H1 (cell line): ENCODE data around the gene ESYT2. TPM values are rescaled to one million over a fixed set of nuclear protein-coding genes. Genes with fewer than 3 reads are reported as not detected.

Experiments used
- BRCA1 ChIP-seq: IDR thresholded peaks from 2 replicates; pipeline ENCODE4 v1.6.1; 2012; ENCODE audit warnings: low read depth, low read length, improper control_type of control experiment
- CTBP2 ChIP-seq: IDR thresholded peaks from 2 replicates; pipeline ENCODE4 v1.7.0; 2011; ENCODE audit warnings: borderline replicate concordance, mild to moderate bottlenecking, moderate library complexity, mixed read lengths, low read length; ENCODE audit not compliant: insufficient read depth, insufficient read length
- GABPA ChIP-seq: IDR thresholded peaks from 2 replicates; pipeline ENCODE4 v1.6.1; 2011; ENCODE audit warnings: mild to moderate bottlenecking, low read length, moderate library complexity, borderline replicate concordance; ENCODE audit not compliant: insufficient read depth
- HDAC6 ChIP-seq: IDR thresholded peaks from one replicate; pipeline ENCODE4 v1.7.1; 2012; ENCODE audit warnings: low read depth, mild to moderate bottlenecking, inconsistent platforms, low read length, moderate library complexity
- KDM1A ChIP-seq: fragments of 200-600, 300-600 bp; sonication (generic); IDR thresholded peaks from 2 replicates; pipeline ENCODE4 v1.7.1; 2016; ENCODE audit warnings: mild to moderate bottlenecking, low read length, borderline replicate concordance
- SP4 ChIP-seq: IDR thresholded peaks from 2 replicates; pipeline ENCODE4 v1.6.1; 2012; ENCODE audit warnings: low read length, inconsistent platforms
- polyA plus RNA-seq, 7 experiments: library from polyadenylated mRNA; depleted of rRNA in 3 of 7; stranded (reverse) in 5 of 7; unstranded in 2 of 7; fragments of >200 nt in 5 of 7; fragments of 200-250 nt in 2 of 7; gene quantifications; 1 replicate in 5 of 7; 2 replicates in 1 of 7; 4 replicates in 1 of 7; pipeline versions ENCODE4 v1.2.1 to v1.2.3, GENCODE V29; 2011 to 2013; ENCODE audit warnings: missing spikeins in 2 of 7, mixed read lengths in 2 of 7
- total RNA-seq: library from RNA; stranded (reverse); fragmentation: NEBNext Ultra II Directional; extraction: Animal tissue kit (Norgen Biotek cat#: 25700); gene quantifications from 2 replicates; pipeline ENCODE4 v1.2.1, GENCODE V29; 2021
- TF ChIP-seq, protein P1 (sequence below): fragments of 300-600 bp; sonication (generic); IDR thresholded peaks from 2 replicates; pipeline ENCODE4 v1.7.1; 2012; ENCODE audit warnings: low read length, moderate library complexity, mild to moderate bottlenecking, inconsistent platforms; ENCODE audit not compliant: insufficient replicate concordance
- TF ChIP-seq, protein P2 (sequence below), 3 experiments: IDR thresholded peaks; 1 replicate in 2 of 3; 2 replicates in 1 of 3; pipeline versions ENCODE4 v1.5.1 to v1.6.1; 2011; ENCODE audit warnings: low read length in 3 of 3, mild to moderate bottlenecking in 3 of 3, inconsistent platforms in 2 of 3, low read depth in 1 of 3, moderate library complexity in 1 of 3; ENCODE audit not compliant: insufficient read depth in 1 of 3; ENCODE audit errors: control extremely low read depth in 1 of 3

ESYT2 gene
- total and polyA plus RNA-seq, 2 of the 8 experiments (the other 6 are each of a cell fraction or from before 2014, with no cell fraction given), result 27.0 to 37.5 TPM

DNA sequence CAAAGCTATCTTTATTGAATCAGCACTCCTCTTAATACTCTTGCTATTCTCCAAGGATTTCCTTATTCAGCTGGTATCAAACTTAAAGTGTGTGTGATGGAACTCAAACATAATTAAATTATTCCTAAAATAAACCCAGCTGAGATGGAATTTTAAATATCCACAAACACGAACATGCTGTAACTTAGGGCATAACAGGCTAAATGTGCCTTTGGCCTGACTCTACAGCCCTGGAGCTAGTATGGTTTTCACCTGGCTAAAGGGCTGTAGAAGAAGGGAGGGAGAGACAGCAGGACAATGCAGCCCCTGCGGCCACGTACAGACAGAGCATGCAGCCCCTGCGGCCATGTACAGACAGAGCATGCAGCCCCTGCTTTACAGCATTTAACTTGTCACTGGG lies 34.0 kb downstream of the ESYT2 start (continued):
- TF ChIP-seq, protein P1, sequence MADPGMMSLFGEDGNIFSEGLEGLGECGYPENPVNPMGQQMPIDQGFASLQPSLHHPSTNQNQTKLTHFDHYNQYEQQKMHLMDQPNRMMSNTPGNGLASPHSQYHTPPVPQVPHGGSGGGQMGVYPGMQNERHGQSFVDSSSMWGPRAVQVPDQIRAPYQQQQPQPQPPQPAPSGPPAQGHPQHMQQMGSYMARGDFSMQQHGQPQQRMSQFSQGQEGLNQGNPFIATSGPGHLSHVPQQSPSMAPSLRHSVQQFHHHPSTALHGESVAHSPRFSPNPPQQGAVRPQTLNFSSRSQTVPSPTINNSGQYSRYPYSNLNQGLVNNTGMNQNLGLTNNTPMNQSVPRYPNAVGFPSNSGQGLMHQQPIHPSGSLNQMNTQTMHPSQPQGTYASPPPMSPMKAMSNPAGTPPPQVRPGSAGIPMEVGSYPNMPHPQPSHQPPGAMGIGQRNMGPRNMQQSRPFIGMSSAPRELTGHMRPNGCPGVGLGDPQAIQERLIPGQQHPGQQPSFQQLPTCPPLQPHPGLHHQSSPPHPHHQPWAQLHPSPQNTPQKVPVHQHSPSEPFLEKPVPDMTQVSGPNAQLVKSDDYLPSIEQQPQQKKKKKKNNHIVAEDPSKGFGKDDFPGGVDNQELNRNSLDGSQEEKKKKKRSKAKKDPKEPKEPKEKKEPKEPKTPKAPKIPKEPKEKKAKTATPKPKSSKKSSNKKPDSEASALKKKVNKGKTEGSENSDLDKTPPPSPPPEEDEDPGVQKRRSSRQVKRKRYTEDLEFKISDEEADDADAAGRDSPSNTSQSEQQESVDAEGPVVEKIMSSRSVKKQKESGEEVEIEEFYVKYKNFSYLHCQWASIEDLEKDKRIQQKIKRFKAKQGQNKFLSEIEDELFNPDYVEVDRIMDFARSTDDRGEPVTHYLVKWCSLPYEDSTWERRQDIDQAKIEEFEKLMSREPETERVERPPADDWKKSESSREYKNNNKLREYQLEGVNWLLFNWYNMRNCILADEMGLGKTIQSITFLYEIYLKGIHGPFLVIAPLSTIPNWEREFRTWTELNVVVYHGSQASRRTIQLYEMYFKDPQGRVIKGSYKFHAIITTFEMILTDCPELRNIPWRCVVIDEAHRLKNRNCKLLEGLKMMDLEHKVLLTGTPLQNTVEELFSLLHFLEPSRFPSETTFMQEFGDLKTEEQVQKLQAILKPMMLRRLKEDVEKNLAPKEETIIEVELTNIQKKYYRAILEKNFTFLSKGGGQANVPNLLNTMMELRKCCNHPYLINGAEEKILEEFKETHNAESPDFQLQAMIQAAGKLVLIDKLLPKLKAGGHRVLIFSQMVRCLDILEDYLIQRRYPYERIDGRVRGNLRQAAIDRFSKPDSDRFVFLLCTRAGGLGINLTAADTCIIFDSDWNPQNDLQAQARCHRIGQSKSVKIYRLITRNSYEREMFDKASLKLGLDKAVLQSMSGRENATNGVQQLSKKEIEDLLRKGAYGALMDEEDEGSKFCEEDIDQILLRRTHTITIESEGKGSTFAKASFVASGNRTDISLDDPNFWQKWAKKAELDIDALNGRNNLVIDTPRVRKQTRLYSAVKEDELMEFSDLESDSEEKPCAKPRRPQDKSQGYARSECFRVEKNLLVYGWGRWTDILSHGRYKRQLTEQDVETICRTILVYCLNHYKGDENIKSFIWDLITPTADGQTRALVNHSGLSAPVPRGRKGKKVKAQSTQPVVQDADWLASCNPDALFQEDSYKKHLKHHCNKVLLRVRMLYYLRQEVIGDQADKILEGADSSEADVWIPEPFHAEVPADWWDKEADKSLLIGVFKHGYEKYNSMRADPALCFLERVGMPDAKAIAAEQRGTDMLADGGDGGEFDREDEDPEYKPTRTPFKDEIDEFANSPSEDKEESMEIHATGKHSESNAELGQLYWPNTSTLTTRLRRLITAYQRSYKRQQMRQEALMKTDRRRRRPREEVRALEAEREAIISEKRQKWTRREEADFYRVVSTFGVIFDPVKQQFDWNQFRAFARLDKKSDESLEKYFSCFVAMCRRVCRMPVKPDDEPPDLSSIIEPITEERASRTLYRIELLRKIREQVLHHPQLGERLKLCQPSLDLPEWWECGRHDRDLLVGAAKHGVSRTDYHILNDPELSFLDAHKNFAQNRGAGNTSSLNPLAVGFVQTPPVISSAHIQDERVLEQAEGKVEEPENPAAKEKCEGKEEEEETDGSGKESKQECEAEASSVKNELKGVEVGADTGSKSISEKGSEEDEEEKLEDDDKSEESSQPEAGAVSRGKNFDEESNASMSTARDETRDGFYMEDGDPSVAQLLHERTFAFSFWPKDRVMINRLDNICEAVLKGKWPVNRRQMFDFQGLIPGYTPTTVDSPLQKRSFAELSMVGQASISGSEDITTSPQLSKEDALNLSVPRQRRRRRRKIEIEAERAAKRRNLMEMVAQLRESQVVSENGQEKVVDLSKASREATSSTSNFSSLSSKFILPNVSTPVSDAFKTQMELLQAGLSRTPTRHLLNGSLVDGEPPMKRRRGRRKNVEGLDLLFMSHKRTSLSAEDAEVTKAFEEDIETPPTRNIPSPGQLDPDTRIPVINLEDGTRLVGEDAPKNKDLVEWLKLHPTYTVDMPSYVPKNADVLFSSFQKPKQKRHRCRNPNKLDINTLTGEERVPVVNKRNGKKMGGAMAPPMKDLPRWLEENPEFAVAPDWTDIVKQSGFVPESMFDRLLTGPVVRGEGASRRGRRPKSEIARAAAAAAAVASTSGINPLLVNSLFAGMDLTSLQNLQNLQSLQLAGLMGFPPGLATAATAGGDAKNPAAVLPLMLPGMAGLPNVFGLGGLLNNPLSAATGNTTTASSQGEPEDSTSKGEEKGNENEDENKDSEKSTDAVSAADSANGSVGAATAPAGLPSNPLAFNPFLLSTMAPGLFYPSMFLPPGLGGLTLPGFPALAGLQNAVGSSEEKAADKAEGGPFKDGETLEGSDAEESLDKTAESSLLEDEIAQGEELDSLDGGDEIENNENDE, result no peak
- no peak for TF ChIP-seq CTBP2
- TF ChIP-seq, protein P2, sequence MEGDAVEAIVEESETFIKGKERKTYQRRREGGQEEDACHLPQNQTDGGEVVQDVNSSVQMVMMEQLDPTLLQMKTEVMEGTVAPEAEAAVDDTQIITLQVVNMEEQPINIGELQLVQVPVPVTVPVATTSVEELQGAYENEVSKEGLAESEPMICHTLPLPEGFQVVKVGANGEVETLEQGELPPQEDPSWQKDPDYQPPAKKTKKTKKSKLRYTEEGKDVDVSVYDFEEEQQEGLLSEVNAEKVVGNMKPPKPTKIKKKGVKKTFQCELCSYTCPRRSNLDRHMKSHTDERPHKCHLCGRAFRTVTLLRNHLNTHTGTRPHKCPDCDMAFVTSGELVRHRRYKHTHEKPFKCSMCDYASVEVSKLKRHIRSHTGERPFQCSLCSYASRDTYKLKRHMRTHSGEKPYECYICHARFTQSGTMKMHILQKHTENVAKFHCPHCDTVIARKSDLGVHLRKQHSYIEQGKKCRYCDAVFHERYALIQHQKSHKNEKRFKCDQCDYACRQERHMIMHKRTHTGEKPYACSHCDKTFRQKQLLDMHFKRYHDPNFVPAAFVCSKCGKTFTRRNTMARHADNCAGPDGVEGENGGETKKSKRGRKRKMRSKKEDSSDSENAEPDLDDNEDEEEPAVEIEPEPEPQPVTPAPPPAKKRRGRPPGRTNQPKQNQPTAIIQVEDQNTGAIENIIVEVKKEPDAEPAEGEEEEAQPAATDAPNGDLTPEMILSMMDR (IDR thresholded peaks at IDR 0.05; ENCODE audit: control extremely low read depth in 1 of 3, insufficient read depth in 1 of 3, low read depth in 1 of 3, low read length in 3 of 3), result no peak
- no peak for TF ChIP-seq BRCA1
- TF ChIP-seq GABPA, result no peak
- no peak for TF ChIP-seq SP4
- no peak for TF ChIP-seq KDM1A
- TF ChIP-seq HDAC6, result no peak
